Measurements from ENCODE around the gene SF3A2.

GRCh38 chr19:2243274-2244124 lies 6.9 kb downstream of the SF3A2 start:
- TF ChIP-seq CTCF (conservative IDR thresholded peaks at IDR 0.05; ENCODE audit: low read depth in 2 of 2) (no peak), ZNF331 (CRISPR knock-in tag; IDR thresholded peaks at IDR 0.05; ENCODE audit: low read depth) (no peak), EZH2 (IDR thresholded peaks at IDR 0.05; ENCODE audit: low read depth, unreplicated experiment) (no peak), POLR2AphosphoS5 (IDR thresholded peaks at IDR 0.05; ENCODE audit: low read depth) (no peak), CREB1 (CRISPR knock-in tag; IDR thresholded peaks at IDR 0.05; ENCODE audit: low read depth) (no peak), EZH2phosphoT487 (IDR thresholded peaks at IDR 0.05; ENCODE audit: unreplicated experiment) (no peak), REST (IDR thresholded peaks at IDR 0.05; ENCODE audit: unreplicated experiment) (no peak), NANOG (IDR thresholded peaks at IDR 0.05; ENCODE audit: borderline replicate concordance) (no peak), STAT1 (IDR thresholded peaks at IDR 0.05; ENCODE audit: unreplicated experiment) (no peak), JUNB (IDR thresholded peaks at IDR 0.05; ENCODE audit: unreplicated experiment) (no peak), ZNF114 (CRISPR knock-in tag; IDR thresholded peaks at IDR 0.05) (no peak)
- TF ChIP-seq, protein P1, sequence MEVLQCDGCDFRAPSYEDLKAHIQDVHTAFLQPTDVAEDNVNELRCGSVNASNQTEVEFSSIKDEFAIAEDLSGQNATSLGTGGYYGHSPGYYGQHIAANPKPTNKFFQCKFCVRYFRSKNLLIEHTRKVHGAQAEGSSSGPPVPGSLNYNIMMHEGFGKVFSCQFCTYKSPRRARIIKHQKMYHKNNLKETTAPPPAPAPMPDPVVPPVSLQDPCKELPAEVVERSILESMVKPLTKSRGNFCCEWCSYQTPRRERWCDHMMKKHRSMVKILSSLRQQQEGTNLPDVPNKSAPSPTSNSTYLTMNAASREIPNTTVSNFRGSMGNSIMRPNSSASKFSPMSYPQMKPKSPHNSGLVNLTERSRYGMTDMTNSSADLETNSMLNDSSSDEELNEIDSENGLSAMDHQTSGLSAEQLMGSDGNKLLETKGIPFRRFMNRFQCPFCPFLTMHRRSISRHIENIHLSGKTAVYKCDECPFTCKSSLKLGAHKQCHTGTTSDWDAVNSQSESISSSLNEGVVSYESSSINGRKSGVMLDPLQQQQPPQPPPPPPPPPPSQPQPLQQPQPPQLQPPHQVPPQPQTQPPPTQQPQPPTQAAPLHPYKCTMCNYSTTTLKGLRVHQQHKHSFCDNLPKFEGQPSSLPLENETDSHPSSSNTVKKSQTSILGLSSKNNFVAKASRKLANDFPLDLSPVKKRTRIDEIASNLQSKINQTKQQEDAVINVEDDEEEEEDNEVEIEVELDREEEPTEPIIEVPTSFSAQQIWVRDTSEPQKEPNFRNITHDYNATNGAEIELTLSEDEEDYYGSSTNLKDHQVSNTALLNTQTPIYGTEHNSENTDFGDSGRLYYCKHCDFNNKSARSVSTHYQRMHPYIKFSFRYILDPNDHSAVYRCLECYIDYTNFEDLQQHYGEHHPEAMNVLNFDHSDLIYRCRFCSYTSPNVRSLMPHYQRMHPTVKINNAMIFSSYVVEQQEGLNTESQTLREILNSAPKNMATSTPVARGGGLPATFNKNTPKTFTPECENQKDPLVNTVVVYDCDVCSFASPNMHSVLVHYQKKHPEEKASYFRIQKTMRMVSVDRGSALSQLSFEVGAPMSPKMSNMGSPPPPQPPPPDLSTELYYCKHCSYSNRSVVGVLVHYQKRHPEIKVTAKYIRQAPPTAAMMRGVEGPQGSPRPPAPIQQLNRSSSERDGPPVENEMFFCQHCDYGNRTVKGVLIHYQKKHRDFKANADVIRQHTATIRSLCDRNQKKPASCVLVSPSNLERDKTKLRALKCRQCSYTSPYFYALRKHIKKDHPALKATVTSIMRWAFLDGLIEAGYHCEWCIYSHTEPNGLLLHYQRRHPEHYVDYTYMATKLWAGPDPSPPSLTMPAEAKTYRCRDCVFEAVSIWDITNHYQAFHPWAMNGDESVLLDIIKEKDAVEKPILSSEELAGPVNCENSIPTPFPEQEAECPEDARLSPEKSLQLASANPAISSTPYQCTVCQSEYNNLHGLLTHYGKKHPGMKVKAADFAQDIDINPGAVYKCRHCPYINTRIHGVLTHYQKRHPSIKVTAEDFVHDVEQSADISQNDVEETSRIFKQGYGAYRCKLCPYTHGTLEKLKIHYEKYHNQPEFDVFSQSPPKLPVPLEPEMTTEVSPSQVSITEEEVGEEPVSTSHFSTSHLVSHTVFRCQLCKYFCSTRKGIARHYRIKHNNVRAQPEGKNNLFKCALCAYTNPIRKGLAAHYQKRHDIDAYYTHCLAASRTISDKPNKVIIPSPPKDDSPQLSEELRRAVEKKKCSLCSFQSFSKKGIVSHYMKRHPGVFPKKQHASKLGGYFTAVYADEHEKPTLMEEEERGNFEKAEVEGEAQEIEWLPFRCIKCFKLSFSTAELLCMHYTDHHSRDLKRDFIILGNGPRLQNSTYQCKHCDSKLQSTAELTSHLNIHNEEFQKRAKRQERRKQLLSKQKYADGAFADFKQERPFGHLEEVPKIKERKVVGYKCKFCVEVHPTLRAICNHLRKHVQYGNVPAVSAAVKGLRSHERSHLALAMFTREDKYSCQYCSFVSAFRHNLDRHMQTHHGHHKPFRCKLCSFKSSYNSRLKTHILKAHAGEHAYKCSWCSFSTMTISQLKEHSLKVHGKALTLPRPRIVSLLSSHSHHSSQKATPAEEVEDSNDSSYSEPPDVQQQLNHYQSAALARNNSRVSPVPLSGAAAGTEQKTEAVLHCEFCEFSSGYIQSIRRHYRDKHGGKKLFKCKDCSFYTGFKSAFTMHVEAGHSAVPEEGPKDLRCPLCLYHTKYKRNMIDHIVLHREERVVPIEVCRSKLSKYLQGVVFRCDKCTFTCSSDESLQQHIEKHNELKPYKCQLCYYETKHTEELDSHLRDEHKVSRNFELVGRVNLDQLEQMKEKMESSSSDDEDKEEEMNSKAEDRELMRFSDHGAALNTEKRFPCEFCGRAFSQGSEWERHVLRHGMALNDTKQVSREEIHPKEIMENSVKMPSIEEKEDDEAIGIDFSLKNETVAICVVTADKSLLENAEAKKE (CRISPR knock-in tag; IDR thresholded peaks at IDR 0.05) = no peak

Measured in GM23338 (cell line).